Colonic mucosa (tissue), 4 donors: ENCODE data around the gene IFNG-AS1. TPM values are rescaled to one million over a fixed set of nuclear protein-coding genes. Genes with fewer than 3 reads are reported as not detected.
A peak's percentile ranks its signal among the peaks of the same experiment; 100 is the strongest.

Source experiments
- DNase-seq: peaks from one replicate; pipeline ENCODE4 v3.0.0-alpha.2; 2020
- H3K27ac ChIP-seq: fragments of 200-600 bp; one replicate; pipeline ENCODE4 v1.8.0; 2021
- H3K27me3 ChIP-seq: fragments of 200-600 bp; one replicate; pipeline ENCODE4 v1.8.0; 2021
- H3K36me3 ChIP-seq: fragments of 200-600 bp; one replicate; pipeline ENCODE4 v1.8.0; 2021
- H3K4me1 ChIP-seq: fragments of 200-600 bp; one replicate; pipeline ENCODE4 v1.8.0; 2021; ENCODE audit warnings: mild to moderate bottlenecking
- H3K4me3 ChIP-seq: fragments of 200-600 bp; one replicate; pipeline ENCODE4 v1.8.0; 2021
- H3K9ac ChIP-seq, 2 donors: one replicate each; pipeline ENCODE4 v1.7.0; 2013; ENCODE audit warnings: control low read depth in 2 of 2, low read depth in 2 of 2, low read length in 2 of 2
- H3K9me3 ChIP-seq: fragments of 200-600 bp; one replicate; pipeline ENCODE4 v1.8.0; 2021
- CTCF ChIP-seq: fragments of 200-600 bp; IDR thresholded peaks from one replicate; pipeline ENCODE4 v1.8.0; 2022; ENCODE audit warnings: antibody characterized with exemption, mild to moderate bottlenecking
- intact Hi-C: fragments of 100-400 bp; cut with DNase I; formaldehyde crosslinking; loops from one replicate; pipeline ENCODE4 v1.14.1; 2022
- total RNA-seq, 2 donors: library from RNA; stranded (reverse); fragmentation: NEBNext Ultra II Directional in 1 of 2; extraction: Animal tissue kit (Norgen Biotek cat#: 25700) in 1 of 2; gene quantifications; one replicate each; pipeline ENCODE4 v1.2.1, GENCODE V29; 2021
- donor health status: healthy.
- donor health status: DM: no; HTN: no; CAD: no.
- donor health status: DM: no; HTN: no; CAD: no.

Gene IFNG-AS1
- not detected for total RNA-seq

- TF ChIP-seq CTCF: no peak
- H3K9me3 ChIP-seq: no peaks in the 10 kb centered on the region
- no peaks in the 10 kb centered on the region for H3K27me3 ChIP-seq
- no peak for DNase-seq
- no peaks in the 10 kb centered on the region for H3K36me3 ChIP-seq
- H3K9ac ChIP-seq: no peak within 1 kb of the TSS
- H3K27ac ChIP-seq: no peak within 1 kb of the TSS
- no peak within 1 kb of the TSS for H3K4me3 ChIP-seq
- intact Hi-C loops: no loop called here
- no peaks in the 10 kb centered on the region for H3K4me1 ChIP-seq
Observed at GRCh38 chr12:67989184-67989920, at the start of gene IFNG-AS1. Gene IFNG-AS1, plus strand, starts transcription at chr12:67989447.

DNA sequence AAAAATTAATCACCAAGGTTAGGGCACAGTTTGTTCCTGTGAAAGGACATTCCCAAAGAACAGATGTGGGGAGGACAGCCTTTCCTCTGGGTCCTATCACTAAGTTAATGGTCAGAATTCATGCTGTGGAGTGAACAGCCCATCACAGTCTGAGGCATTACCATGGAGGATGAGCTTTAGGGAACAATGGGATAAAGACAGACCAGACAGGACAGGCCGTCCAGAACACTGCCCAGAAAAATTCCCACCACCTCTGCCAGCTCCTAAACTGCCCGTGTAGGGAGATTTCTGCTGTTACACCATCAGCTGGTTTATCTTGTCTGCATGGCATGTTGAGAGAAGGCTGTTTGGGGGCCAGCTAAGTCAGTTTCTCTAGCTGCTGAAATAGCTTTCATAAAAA, 49.6 kb upstream of the IFNG-AS1 start:
- H3K4me1 ChIP-seq: peaks cover 5% of the 10 kb centered on the region
- no peak for TF ChIP-seq CTCF
- H3K4me3 ChIP-seq: no peak overlapping the region
- intact Hi-C loops: loop anchor here (5.0 to 10.0 kb wide), 2 partner anchors 287 to 495 kb away; no protein-coding TSS in a partner anchor
- DNase-seq: no peak
- no peaks in the 10 kb centered on the region for H3K27me3 ChIP-seq
- no peaks in the 10 kb centered on the region for H3K36me3 ChIP-seq
- H3K9ac ChIP-seq: no peak overlapping the region
- H3K27ac ChIP-seq: no peak overlapping the region
- no peaks in the 10 kb centered on the region for H3K9me3 ChIP-seq

- peak overlapping the region in 1 of 2 donors; percentile 21 for H3K9ac ChIP-seq
- H3K27me3 ChIP-seq: no peaks in the 10 kb centered on the region
- no peak for TF ChIP-seq CTCF
- H3K9me3 ChIP-seq: no peaks in the 10 kb centered on the region
- DNase-seq: peak; percentile 33
- H3K27ac ChIP-seq: no peak overlapping the region
- no peak overlapping the region for H3K4me3 ChIP-seq
- intact Hi-C loops: loop anchor here (5.0 to 10.0 kb wide), 2 partner anchors 289 to 496 kb away; no protein-coding TSS in a partner anchor
- peaks cover 5% of the 10 kb centered on the region for H3K4me1 ChIP-seq
- no peaks in the 10 kb centered on the region for H3K36me3 ChIP-seq
Observed at GRCh38 chr12:67940780-67941243, 48.4 kb upstream of the IFNG-AS1 start.

DNA sequence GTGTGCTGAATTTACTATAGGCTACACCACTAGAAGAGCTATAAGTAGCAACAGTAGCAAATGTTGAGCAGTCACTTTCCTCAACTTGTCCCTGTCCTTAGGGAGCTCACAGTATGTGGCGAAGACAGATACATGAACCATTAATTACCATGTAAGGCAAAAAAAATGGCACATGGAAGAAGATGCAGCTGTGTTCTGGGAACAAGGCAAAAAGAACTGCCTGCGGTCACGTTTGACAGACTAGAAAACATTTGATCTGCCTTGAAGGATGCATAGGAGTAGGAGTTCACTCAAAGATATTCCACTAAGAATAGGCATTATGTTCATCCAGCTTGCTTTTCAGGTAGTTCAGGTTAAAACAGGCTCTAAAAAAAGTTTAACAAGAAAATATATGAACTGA, 46.5 kb upstream of the IFNG-AS1 start:
- TF ChIP-seq CTCF: no peak
- no peaks in the 10 kb centered on the region for H3K27me3 ChIP-seq
- H3K27ac ChIP-seq: no peak overlapping the region
- no peaks in the 10 kb centered on the region for H3K9me3 ChIP-seq
- H3K9ac ChIP-seq: no peak overlapping the region
- H3K36me3 ChIP-seq: no peaks in the 10 kb centered on the region
- DNase-seq: no peak
- intact Hi-C loops: loop anchor here (5.0 to 10.0 kb wide), 2 partner anchors 290 to 498 kb away; no protein-coding TSS in a partner anchor
- H3K4me3 ChIP-seq: no peak overlapping the region
- peaks cover 5% of the 10 kb centered on the region for H3K4me1 ChIP-seq

- peak; percentile 86 for DNase-seq
- Histone ChIP-seq H3K4me1 (peaks cover 5% of the 10 kb centered on the region), H3K36me3 (no peaks in the 10 kb centered on the region), H3K27me3 (no peaks in the 10 kb centered on the region), H3K9ac (no peak overlapping the region), H3K4me3 (no peak overlapping the region), H3K27ac (no peak overlapping the region), H3K9me3 (no peaks in the 10 kb centered on the region)
- intact Hi-C loops: loop anchor here (5.0 to 10.0 kb wide), 2 partner anchors 291 to 499 kb away; no protein-coding TSS in a partner anchor
- peak; percentile 62 for TF ChIP-seq CTCF
Observed at GRCh38 chr12:67943141-67943892, 45.9 kb upstream of the IFNG-AS1 start.
